HepG2 (cell line): Measurements from ENCODE around the gene STAT6. TPM values are rescaled to one million over a fixed set of nuclear protein-coding genes. Genes with fewer than 3 reads are reported as not detected.
A peak's percentile ranks its signal among the peaks of the same experiment; 100 is the strongest.

Experiments used
- EED ChIP-seq: sonication (generic); formaldehyde crosslinking; IDR thresholded peaks from 2 replicates; pipeline ENCODE4 v1.5.0; 2020; ENCODE audit warnings: mild to moderate bottlenecking, missing genetic modification reagents
- ELK4 ChIP-seq: sonication (generic); formaldehyde crosslinking; IDR thresholded peaks from 2 replicates; pipeline ENCODE4 v1.9.0; 2021; ENCODE audit warnings: missing genetic modification reagents, borderline replicate concordance
- MXI1 ChIP-seq: IDR thresholded peaks from 3 replicates; pipeline ENCODE4 v1.6.1; 2012; ENCODE audit warnings: low read depth, low read length, inconsistent platforms, borderline replicate concordance
- NFIC ChIP-seq: IDR thresholded peaks from 2 replicates; pipeline ENCODE4 v1.6.1; 2012; ENCODE audit warnings: mild to moderate bottlenecking, low read length, inconsistent platforms
- ZNF644 ChIP-seq: IDR thresholded peaks from 2 replicates; pipeline ENCODE4 v1.6.1; 2016; ENCODE audit warnings: low read depth
- ZNF646 ChIP-seq: sonication (generic); formaldehyde crosslinking; IDR thresholded peaks from 2 replicates; pipeline ENCODE4 v1.9.0; 2021; ENCODE audit warnings: mild to moderate bottlenecking, missing genetic modification reagents
- polyA plus RNA-seq, 8 experiments: library from polyadenylated mRNA; depleted of rRNA in 3 of 8; stranded (reverse) in 7 of 8; unstranded in 1 of 8; fragments of >200 nt; fragmentation: Illumina TruSeq in 4 of 8; extraction: Trizol in 4 of 8; gene quantifications; 2 replicates each; pipeline versions ENCODE4 v1.2.1 to v1.2.3, GENCODE V29; 2011 to 2016; ENCODE audit warnings: low read depth in 4 of 8, missing spikeins in 1 of 8, mixed read lengths in 1 of 8; ENCODE audit not compliant: insufficient read depth in 1 of 8
- total RNA-seq, 5 experiments: library from RNA; depleted of rRNA; stranded (reverse); fragments of >200 nt; fragmentation: Illumina TruSeq; extraction: Trizol; gene quantifications; 2 replicates each; pipeline ENCODE4 v1.2.3, GENCODE V29; 2016; ENCODE audit warnings: low read depth in 1 of 5
- TF ChIP-seq, protein P1 (sequence below): sonication (generic); formaldehyde crosslinking; IDR thresholded peaks from 2 replicates; pipeline ENCODE4 v1.4.0; 2020; ENCODE audit warnings: mild to moderate bottlenecking, low read depth, missing genetic modification reagents
- TF ChIP-seq, protein P2 (sequence below): sonication (generic); formaldehyde crosslinking; IDR thresholded peaks from 2 replicates; pipeline ENCODE4 v1.4.0; 2020; ENCODE audit warnings: missing genetic modification reagents
- TF ChIP-seq, protein P3 (sequence below): sonication (generic); formaldehyde crosslinking; IDR thresholded peaks from 2 replicates; pipeline ENCODE4 v1.8.0; 2022; ENCODE audit warnings: mild to moderate bottlenecking, missing genetic modification reagents, moderate library complexity
- TF ChIP-seq, protein P4 (sequence below): sonication (generic); formaldehyde crosslinking; IDR thresholded peaks from 2 replicates; pipeline ENCODE4 v1.5.1; 2020; ENCODE audit warnings: mild to moderate bottlenecking, missing genetic modification reagents, borderline replicate concordance
- TF ChIP-seq, protein P5 (sequence below): sonication (generic); formaldehyde crosslinking; IDR thresholded peaks from 2 replicates; pipeline ENCODE4 v1.4.0; 2020; ENCODE audit warnings: mild to moderate bottlenecking, missing genetic modification reagents, borderline replicate concordance

The STAT6 gene
- total and polyA plus RNA-seq, 2 of the 13 experiments (the other 11 are each of a cell fraction or from before 2014, with no cell fraction given), result 28.0 to 62.2 TPM

- TF ChIP-seq ZNF646 (CRISPR knock-in tag), result peak; percentile 92
- no peak for TF ChIP-seq ZNF644 (CRISPR knock-in tag)
- TF ChIP-seq, protein P1, sequence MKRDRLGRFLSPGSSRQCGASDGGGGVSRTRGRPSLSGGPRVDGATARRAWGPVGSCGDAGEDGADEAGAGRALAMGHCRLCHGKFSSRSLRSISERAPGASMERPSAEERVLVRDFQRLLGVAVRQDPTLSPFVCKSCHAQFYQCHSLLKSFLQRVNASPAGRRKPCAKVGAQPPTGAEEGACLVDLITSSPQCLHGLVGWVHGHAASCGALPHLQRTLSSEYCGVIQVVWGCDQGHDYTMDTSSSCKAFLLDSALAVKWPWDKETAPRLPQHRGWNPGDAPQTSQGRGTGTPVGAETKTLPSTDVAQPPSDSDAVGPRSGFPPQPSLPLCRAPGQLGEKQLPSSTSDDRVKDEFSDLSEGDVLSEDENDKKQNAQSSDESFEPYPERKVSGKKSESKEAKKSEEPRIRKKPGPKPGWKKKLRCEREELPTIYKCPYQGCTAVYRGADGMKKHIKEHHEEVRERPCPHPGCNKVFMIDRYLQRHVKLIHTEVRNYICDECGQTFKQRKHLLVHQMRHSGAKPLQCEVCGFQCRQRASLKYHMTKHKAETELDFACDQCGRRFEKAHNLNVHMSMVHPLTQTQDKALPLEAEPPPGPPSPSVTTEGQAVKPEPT, result peak; percentile 30; the same call in 1 of the 2 replicates
- TF ChIP-seq, protein P2, sequence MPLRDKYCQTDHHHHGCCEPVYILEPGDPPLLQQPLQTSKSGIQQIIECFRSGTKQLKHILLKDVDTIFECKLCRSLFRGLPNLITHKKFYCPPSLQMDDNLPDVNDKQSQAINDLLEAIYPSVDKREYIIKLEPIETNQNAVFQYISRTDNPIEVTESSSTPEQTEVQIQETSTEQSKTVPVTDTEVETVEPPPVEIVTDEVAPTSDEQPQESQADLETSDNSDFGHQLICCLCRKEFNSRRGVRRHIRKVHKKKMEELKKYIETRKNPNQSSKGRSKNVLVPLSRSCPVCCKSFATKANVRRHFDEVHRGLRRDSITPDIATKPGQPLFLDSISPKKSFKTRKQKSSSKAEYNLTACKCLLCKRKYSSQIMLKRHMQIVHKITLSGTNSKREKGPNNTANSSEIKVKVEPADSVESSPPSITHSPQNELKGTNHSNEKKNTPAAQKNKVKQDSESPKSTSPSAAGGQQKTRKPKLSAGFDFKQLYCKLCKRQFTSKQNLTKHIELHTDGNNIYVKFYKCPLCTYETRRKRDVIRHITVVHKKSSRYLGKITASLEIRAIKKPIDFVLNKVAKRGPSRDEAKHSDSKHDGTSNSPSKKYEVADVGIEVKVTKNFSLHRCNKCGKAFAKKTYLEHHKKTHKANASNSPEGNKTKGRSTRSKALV (CRISPR knock-in tag), result 0 out of 2 replicates have a peak, but pooled peaks have one; percentile 21
- TF ChIP-seq, protein P3, sequence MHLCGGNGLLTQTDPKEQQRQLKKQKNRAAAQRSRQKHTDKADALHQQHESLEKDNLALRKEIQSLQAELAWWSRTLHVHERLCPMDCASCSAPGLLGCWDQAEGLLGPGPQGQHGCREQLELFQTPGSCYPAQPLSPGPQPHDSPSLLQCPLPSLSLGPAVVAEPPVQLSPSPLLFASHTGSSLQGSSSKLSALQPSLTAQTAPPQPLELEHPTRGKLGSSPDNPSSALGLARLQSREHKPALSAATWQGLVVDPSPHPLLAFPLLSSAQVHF (CRISPR knock-in tag), result no peak
- TF ChIP-seq ELK4 (CRISPR knock-in tag), result no peak
- TF ChIP-seq, protein P4, sequence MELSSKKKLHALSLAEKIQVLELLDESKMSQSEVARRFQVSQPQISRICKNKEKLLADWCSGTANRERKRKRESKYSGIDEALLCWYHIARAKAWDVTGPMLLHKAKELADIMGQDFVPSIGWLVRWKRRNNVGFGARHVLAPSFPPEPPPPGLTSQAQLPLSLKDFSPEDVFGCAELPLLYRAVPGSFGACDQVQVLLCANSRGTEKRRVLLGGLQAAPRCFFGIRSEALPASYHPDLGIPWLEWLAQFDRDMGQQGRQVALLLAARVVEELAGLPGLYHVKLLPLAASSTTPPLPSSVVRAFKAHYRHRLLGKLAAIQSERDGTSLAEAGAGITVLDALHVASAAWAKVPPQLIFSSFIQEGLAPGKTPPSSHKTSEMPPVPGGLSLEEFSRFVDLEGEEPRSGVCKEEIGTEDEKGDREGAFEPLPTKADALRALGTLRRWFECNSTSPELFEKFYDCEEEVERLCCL (CRISPR knock-in tag), result no peak
- peak; percentile 92 for TF ChIP-seq MXI1
- TF ChIP-seq EED (CRISPR knock-in tag), result no peak
- TF ChIP-seq, protein P5, sequence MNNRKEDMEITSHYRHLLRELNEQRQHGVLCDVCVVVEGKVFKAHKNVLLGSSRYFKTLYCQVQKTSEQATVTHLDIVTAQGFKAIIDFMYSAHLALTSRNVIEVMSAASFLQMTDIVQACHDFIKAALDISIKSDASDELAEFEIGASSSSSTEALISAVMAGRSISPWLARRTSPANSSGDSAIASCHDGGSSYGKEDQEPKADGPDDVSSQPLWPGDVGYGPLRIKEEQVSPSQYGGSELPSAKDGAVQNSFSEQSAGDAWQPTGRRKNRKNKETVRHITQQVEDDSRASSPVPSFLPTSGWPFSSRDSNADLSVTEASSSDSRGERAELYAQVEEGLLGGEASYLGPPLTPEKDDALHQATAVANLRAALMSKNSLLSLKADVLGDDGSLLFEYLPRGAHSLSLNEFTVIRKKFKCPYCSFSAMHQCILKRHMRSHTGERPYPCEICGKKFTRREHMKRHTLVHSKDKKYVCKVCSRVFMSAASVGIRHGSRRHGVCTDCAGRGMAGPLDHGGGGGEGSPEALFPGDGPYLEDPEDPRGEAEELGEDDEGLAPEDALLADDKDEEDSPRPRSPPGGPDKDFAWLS (CRISPR knock-in tag), result no peak
- TF ChIP-seq NFIC, result no peak
Measured at GRCh38 chr12:57088354-57089270, 22.6 kb downstream of the STAT6 start, which contains the start of gene NAB2 (continued).
